Forelimb muscle (tissue), 1 donor: ENCODE measurements around the gene PHPT1. TPM values are rescaled to one million over a fixed set of nuclear protein-coding genes. Genes with fewer than 3 reads are reported as not detected.
"Not testable (repeated sequence)": the region's sequence is repeated elsewhere in the genome, so short reads cannot be mapped to it uniquely, and the experiment has no call there.

Experiments used
- DNase-seq: peaks from one replicate; pipeline ENCODE4 v3.0.0-alpha.2; 2013; ENCODE audit warnings: low read depth
- polyA plus RNA-seq: library from polyadenylated mRNA; unstranded; fragments of 120-200 nt; gene quantifications from one replicate; pipeline ENCODE4 v1.2.1, GENCODE V29; 2013; ENCODE audit not compliant: insufficient read length

Gene PHPT1
- polyA plus RNA-seq, 1 donor, result 99.6 TPM

GRCh38 chr9:136858844-136859757, 9.9 kb downstream of the PHPT1 start:
- no peak for DNase-seq

- no peak for DNase-seq
Observed at GRCh38 chr9:136860529-136860928, 11.3 kb downstream of the PHPT1 start.

- no peak for DNase-seq
Observed at GRCh38 chr9:136860933-136861873, 12.0 kb downstream of the PHPT1 start.

DNA sequence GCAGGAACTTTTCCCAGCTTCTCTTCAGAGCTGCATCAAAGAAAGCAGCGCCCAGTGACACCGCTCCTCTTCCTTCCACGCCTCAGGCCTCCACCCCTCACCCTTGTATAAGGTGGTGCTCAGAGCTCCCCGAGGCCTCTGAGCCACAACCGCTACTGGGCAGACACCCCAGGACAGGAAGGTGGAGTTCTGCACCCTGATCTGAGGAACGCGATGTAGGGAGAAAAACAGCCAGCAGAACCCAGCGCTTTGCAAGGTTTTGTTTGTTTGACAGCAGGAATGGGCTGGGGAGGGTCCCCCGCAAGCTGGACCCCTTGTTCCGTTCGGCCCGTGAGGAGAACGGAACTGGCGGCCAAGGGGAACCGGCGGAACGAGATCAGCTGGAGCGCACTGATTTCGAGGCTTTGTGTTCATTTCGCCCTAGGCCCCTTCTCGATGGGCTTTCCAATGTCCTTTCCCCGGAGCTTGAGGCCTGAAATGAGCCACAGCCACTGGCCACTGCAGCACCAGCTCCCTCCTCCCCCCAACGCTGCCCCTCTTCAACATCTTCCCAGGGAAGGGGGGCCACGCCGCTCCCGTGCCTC, 12.8 kb downstream of the PHPT1 start:
- DNase-seq, result no peak

GRCh38 chr9:136862849-136863622, 13.8 kb downstream of the PHPT1 start:
- no peak for DNase-seq

DNA sequence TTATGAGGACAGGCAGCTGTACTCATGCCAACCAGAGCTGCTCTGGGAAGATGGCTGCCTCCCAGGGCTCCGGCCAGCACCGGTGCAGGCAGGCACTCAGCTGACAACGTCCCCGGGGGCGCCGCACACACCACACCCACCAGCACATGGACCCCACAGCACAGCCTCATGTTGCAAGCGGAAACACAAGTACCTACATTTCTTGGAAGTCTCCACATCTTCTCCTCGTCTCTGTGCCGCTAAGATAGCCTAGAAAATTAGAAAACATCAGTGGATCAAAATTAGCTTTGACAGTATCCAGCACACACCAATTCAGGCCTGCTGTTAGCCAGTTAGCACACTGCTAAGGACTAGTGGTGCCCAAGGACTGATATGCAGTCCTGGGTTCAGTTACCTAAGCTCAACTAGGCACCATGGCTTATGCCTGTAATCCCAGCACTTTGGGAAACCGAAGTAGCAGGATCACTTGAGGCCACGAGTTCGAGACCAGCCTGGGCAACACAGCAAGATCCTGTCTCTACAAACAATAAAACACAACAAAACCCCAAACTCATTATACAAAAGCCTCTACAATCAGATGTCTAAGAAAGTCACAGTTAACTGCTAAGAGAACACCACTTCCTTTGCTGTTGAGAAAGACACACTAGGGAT, 14.5 kb downstream of the PHPT1 start:
- no peak for DNase-seq

- no peak for DNase-seq
Observed at GRCh38 chr9:136865041-136865767, 16.0 kb downstream of the PHPT1 start.

DNA sequence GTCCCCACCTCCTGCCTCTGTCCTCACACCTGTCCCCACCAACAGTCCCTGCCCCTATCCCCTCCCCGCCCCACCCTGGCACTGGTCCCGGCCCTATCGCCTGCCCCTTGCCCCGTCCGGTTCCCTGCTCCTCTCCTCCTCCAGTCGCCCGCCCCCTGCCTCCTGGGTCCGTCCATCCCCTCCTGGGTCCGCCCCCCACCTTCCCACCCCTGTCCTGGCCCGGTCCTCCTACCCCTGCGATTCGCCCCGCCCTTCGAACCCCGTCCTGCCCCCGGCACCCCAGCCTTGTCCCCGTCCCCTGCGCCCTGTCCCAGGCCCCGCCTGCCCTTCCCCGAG, 16.5 kb downstream of the PHPT1 start:
- no peak for DNase-seq

DNA sequence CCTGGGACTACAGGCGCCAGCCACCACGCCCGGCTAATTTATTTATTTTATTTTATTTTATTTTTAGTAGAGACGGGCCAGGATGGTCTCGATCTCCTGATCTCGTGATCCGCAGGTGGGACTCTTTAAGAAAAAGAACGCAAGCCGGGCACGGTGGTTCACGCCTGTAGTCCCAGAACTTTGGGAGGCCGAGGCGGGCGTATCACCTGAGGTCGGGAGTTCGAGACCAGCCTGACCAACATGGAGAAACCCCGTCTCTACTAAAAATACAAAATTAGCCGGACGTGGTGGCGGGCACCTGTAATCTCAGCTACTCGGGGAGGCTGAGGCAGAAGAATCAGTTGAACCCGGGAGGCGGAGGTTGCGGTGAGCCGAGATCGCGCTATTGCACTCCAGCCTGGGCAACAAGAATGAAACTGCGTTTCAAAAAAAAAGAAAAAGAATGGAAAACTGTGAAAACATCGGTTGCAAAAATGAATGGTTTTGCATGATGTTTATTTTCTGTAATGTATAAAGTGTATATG, 17.8 kb downstream of the PHPT1 start:
- DNase-seq, result not testable (repeated sequence)

GRCh38 chr9:136867480-136867879, 18.3 kb downstream of the PHPT1 start:
- no peak for DNase-seq

GRCh38 chr9:136867917-136868316, 18.7 kb downstream of the PHPT1 start:
- no peak for DNase-seq

DNA sequence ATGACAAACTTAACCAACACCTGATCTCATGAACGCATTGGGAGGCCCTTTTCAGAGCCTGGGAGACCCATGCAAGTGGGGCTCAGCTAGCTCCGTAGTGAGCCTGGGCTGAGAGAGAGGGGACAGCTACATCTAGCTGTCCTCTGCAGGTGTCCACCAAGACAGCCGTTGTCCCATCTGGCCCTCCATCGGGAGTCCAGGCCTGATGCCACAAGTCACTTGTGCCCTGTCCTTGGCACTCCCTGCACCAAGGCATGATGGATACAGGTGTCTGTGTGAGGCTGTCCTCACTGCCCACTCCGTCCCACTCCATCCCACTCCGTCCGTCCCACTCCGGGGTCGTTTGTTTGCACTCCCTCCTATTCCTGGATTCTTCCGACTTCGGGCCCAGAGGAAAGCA, 19.4 kb downstream of the PHPT1 start:
- no peak for DNase-seq

GRCh38 chr9:136869611-136870010, 20.4 kb downstream of the PHPT1 start:
- not testable (repeated sequence) for DNase-seq

DNA sequence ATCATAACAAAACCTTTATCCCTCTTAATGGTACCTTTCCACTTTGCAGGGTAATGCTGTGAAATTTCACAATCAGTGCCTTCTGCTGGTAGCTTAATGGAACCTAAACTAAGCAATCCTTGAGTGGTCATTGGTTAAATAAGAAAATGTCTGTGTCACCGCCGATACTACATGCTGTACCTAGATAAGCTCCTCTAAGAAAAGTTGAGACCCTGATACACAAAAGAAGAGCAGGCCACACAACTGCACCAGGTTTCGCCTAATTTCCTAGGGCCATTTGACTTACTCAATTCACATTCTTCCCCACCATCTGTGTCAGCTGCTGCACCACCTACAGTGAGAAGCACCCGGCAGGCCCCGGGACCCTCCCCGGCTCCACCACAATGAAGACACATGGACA, 25.9 kb downstream of the PHPT1 start:
- no peak for DNase-seq

GRCh38 chr9:136876476-136876875, 27.3 kb downstream of the PHPT1 start:
- no peak for DNase-seq

GRCh38 chr9:136880651-136881050, 31.4 kb downstream of the PHPT1 start:
- no peak for DNase-seq

DNA sequence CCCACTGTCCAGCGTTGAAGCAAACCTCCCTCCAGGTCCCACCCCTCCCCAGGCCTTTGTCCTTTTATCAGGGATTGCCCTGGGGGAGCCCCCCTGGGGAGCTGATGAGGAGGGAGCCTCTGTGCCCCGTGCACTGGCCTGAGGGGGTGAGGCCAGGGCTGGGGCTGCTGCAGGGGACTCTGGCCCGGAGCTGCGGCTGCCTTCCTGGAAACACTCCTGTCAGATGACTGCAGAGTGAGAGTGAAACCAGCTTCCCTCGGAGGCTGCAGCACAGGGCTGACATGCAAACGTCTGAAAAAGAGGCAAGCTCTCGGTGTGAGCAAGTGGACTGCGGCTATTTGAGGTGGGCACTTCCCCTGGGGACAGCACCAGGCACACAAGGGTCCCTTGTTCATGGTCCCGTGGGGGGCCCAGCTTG, 32.5 kb downstream of the PHPT1 start:
- DNase-seq, result no peak

GRCh38 chr9:136882109-136882946, 33.1 kb downstream of the PHPT1 start:
- DNase-seq, result no peak

- not testable (repeated sequence) for DNase-seq
Observed at GRCh38 chr9:136882947-136883283, 33.7 kb downstream of the PHPT1 start.
